Liver (tissue), 9 donors: Measurements from ENCODE around the gene NSMCE4A. TPM values are rescaled to one million over a fixed set of nuclear protein-coding genes. Genes with fewer than 3 reads are reported as not detected.
"Not testable (repeated sequence)": the region's sequence is repeated elsewhere in the genome, so short reads cannot be mapped to it uniquely, and the experiment has no call there.

Source experiments
- DNase-seq: peaks from one replicate; pipeline ENCODE4 v3.0.0-alpha.2; 2017; ENCODE audit warnings: low spot score
- H3K27ac ChIP-seq, 2 donors: one replicate each; pipeline ENCODE4 v1.7.0; 2013; ENCODE audit warnings: inconsistent platforms in 2 of 2, low read length in 2 of 2, control low read depth in 1 of 2, low read depth in 1 of 2, mild to moderate bottlenecking in 1 of 2
- H3K27me3 ChIP-seq, 4 donors: one replicate each; pipeline versions ENCODE4 v1.6.1 to v1.7.0; 2013; ENCODE audit warnings: low read length in 3 of 4, inconsistent platforms in 1 of 4, mild to moderate bottlenecking in 1 of 4, moderate library complexity in 1 of 4; ENCODE audit not compliant: control insufficient read depth in 4 of 4, insufficient read depth in 4 of 4
- H3K36me3 ChIP-seq, 4 donors: one replicate each; pipeline versions ENCODE4 v1.6.1 to v1.7.0; 2013; ENCODE audit warnings: low read length in 3 of 4, mild to moderate bottlenecking in 3 of 4, low read depth in 1 of 4, moderate library complexity in 1 of 4; ENCODE audit not compliant: control insufficient read depth in 4 of 4, insufficient read depth in 3 of 4
- H3K4me1 ChIP-seq, 4 donors: one replicate each; pipeline versions ENCODE4 v1.6.1 to v1.7.0; 2013; ENCODE audit warnings: low read length in 3 of 4, mild to moderate bottlenecking in 3 of 4, moderate library complexity in 1 of 4; ENCODE audit not compliant: control insufficient read depth in 4 of 4, insufficient read depth in 4 of 4
- H3K4me3 ChIP-seq, 3 donors: one replicate each; pipeline versions ENCODE4 v1.6.1 to v1.7.0; 2013; ENCODE audit warnings: low read length in 3 of 3, control low read depth in 1 of 3, low read depth in 1 of 3, mild to moderate bottlenecking in 1 of 3
- H3K9ac ChIP-seq, 2 donors: one replicate each; pipeline ENCODE4 v1.7.0; 2013; ENCODE audit warnings: low read length in 2 of 2, mild to moderate bottlenecking in 2 of 2, moderate library complexity in 2 of 2, control low read depth in 1 of 2, low read depth in 1 of 2
- H3K9me3 ChIP-seq, 4 donors: one replicate each; pipeline versions ENCODE4 v1.6.1 to v1.7.0; 2013; ENCODE audit warnings: low read length in 3 of 4; ENCODE audit not compliant: control insufficient read depth in 4 of 4
- EGR1 ChIP-seq, 2 donors: IDR thresholded peaks; 2 replicates each; pipeline ENCODE4 v1.6.1; 2016 to 2018; ENCODE audit warnings: antibody characterized with exemption in 2 of 2, low read depth in 2 of 2
- FOXA1 ChIP-seq: IDR thresholded peaks from 2 replicates; pipeline ENCODE4 v1.6.1; 2016; ENCODE audit warnings: antibody characterized with exemption
- FOXA2 ChIP-seq: IDR thresholded peaks from 2 replicates; pipeline ENCODE4 v1.6.1; 2016; ENCODE audit warnings: antibody characterized with exemption
- GABPA ChIP-seq, 2 donors: IDR thresholded peaks in 1 of 2; conservative IDR thresholded peaks in 1 of 2; 2 replicates each; pipeline ENCODE4 v1.6.1; 2016; ENCODE audit warnings: antibody characterized with exemption in 2 of 2, mild to moderate bottlenecking in 1 of 2, moderate library complexity in 1 of 2
- HNF4A ChIP-seq, 2 donors: conservative IDR thresholded peaks; 2 replicates each; pipeline ENCODE4 v1.6.1; 2016; ENCODE audit warnings: antibody characterized with exemption in 2 of 2, mild to moderate bottlenecking in 2 of 2
- HNF4G ChIP-seq: IDR thresholded peaks from 2 replicates; pipeline ENCODE4 v1.6.1; 2016; ENCODE audit warnings: antibody characterized with exemption
- JUND ChIP-seq, 2 donors: IDR thresholded peaks; 2 replicates each; pipeline ENCODE4 v1.6.1; 2016; ENCODE audit warnings: antibody characterized with exemption in 2 of 2
- NR2F2 ChIP-seq: IDR thresholded peaks from 2 replicates; pipeline ENCODE4 v1.6.1; 2016; ENCODE audit warnings: antibody characterized with exemption
- RAD21 ChIP-seq, 2 donors: IDR thresholded peaks; 2 replicates each; pipeline ENCODE4 v1.6.1; 2016; ENCODE audit warnings: antibody characterized with exemption in 2 of 2, mild to moderate bottlenecking in 2 of 2
- RXRA ChIP-seq, 2 donors: IDR thresholded peaks; 2 replicates each; pipeline ENCODE4 v1.6.1; 2017 to 2018; ENCODE audit warnings: antibody characterized with exemption in 2 of 2, mild to moderate bottlenecking in 1 of 2
- SP1 ChIP-seq: IDR thresholded peaks from 2 replicates; pipeline ENCODE4 v1.6.1; 2018; ENCODE audit warnings: antibody characterized with exemption, mild to moderate bottlenecking
- TAF1 ChIP-seq: conservative IDR thresholded peaks from 2 replicates; pipeline ENCODE4 v1.6.1; 2016; ENCODE audit warnings: antibody characterized with exemption, mild to moderate bottlenecking
- YY1 ChIP-seq: IDR thresholded peaks from 2 replicates; pipeline ENCODE4 v1.6.1; 2016; ENCODE audit warnings: antibody characterized with exemption, mild to moderate bottlenecking
- WGBS: extraction: QIAGEN DNeasy Blood & Tissue Kit; methylation state at CpG from one replicate; pipeline ENCODE4 v1.1.7; 2013; 5-methylcytosine and 5-hydroxymethylcytosine counted together
- polyA plus RNA-seq, 2 donors: library from polyadenylated mRNA; stranded (reverse) in 1 of 2; unstranded in 1 of 2; fragments of 200-250 nt in 1 of 2; fragments of >200 nt in 1 of 2; fragmentation: Nextera tagmentation in 1 of 2; extraction: Ambion mirVana in 1 of 2; gene quantifications; one replicate each; pipeline versions ENCODE4 v1.2.1 to v1.2.3, GENCODE V29; 2013 to 2015
- total RNA-seq, 2 donors: library from RNA; depleted of rRNA; stranded (reverse); fragments of >200 nt; gene quantifications; one replicate each; pipeline ENCODE4 v1.2.3, GENCODE V29; 2014
- TF ChIP-seq, protein P1 (sequence below): IDR thresholded peaks from 2 replicates; pipeline ENCODE4 v1.6.1; 2016; ENCODE audit warnings: antibody characterized with exemption, mild to moderate bottlenecking
- TF ChIP-seq, protein P2 (sequence below): IDR thresholded peaks from 2 replicates; pipeline ENCODE4 v1.6.1; 2016; ENCODE audit warnings: antibody characterized with exemption
- TF ChIP-seq, protein P3 (sequence below): IDR thresholded peaks from 2 replicates; pipeline ENCODE4 v1.6.1; 2016; ENCODE audit warnings: antibody characterized with exemption
- TF ChIP-seq, protein P4 (sequence below): IDR thresholded peaks from 2 replicates; pipeline ENCODE4 v1.6.1; 2016; ENCODE audit warnings: antibody characterized with exemption
- TF ChIP-seq, protein P5 (sequence below): fragments of 150-350 bp; IDR thresholded peaks from 2 replicates; pipeline ENCODE4 v1.5.1; 2017; ENCODE audit warnings: improper control_type of control experiment, low read depth, low read length; ENCODE audit not compliant: missing input control
- donor health status: healthy.
- donor health status: healthy.
- donor health status: healthy.
- donor health status: healthy.
- donor health status: healthy.

The NSMCE4A gene
- total and polyA plus RNA-seq, 4 donors: 16.8 to 46.5 (median 30.8) TPM

DNA sequence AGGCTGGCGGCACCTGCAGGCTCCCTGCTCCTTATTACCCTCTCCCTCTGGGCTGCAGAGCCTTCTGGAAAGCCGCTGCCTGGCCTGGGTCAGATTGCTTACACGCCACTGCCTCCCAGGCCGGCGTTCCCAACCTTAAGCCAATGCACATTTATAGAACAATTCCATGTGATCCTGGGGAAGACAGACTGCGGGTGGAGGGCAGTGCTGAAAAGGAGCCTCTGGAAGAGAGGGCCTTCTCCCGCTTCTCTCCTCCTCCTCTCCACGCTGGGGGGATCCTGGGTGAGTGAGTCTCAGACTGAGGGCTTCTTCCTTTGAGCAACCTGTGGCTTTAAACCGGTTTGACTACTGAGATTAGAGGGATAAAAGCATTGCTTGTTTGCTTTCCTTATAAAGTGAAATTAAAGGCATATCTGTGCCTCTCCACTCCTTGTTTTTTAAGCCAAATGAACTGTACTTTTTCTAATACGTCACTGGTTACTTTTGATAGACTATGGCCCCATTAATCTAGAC lies 19.5 kb upstream of the NSMCE4A start:
- Histone ChIP-seq H3K9me3 (no peaks in the 10 kb centered on the region), H3K36me3 (no peaks in the 10 kb centered on the region), H3K9ac (no peak overlapping the region), H3K4me3 (no peak overlapping the region), H3K27me3 (no peaks in the 10 kb centered on the region), H3K27ac (no peak overlapping the region), H3K4me1 (peaks cover 0 to 8% (median 2%) of the 10 kb centered on the region in 4 donors)
- WGBS: 73% methylated on average over 10 of the region's 10 CpGs
- TF ChIP-seq YY1 (no peak), GABPA (IDR thresholded peaks at IDR 0.05 in 1 of 2, conservative IDR thresholded peaks at IDR 0.05 in 1 of 2) (no peak), SP1 (no peak), RXRA (IDR thresholded peaks at IDR 0.05) (no peak), FOXA1 (no peak), NR2F2 (no peak), EGR1 (IDR thresholded peaks at IDR 0.05; ENCODE audit: low read depth in 2 of 2) (no peak), TAF1 (no peak), HNF4A (conservative IDR thresholded peaks at IDR 0.05) (no peak), JUND (IDR thresholded peaks at IDR 0.05) (no peak), FOXA2 (no peak), HNF4G (no peak), RAD21 (IDR thresholded peaks at IDR 0.05) (no peak)
- TF ChIP-seq, protein P1, sequence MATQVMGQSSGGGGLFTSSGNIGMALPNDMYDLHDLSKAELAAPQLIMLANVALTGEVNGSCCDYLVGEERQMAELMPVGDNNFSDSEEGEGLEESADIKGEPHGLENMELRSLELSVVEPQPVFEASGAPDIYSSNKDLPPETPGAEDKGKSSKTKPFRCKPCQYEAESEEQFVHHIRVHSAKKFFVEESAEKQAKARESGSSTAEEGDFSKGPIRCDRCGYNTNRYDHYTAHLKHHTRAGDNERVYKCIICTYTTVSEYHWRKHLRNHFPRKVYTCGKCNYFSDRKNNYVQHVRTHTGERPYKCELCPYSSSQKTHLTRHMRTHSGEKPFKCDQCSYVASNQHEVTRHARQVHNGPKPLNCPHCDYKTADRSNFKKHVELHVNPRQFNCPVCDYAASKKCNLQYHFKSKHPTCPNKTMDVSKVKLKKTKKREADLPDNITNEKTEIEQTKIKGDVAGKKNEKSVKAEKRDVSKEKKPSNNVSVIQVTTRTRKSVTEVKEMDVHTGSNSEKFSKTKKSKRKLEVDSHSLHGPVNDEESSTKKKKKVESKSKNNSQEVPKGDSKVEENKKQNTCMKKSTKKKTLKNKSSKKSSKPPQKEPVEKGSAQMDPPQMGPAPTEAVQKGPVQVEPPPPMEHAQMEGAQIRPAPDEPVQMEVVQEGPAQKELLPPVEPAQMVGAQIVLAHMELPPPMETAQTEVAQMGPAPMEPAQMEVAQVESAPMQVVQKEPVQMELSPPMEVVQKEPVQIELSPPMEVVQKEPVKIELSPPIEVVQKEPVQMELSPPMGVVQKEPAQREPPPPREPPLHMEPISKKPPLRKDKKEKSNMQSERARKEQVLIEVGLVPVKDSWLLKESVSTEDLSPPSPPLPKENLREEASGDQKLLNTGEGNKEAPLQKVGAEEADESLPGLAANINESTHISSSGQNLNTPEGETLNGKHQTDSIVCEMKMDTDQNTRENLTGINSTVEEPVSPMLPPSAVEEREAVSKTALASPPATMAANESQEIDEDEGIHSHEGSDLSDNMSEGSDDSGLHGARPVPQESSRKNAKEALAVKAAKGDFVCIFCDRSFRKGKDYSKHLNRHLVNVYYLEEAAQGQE: no peak
- TF ChIP-seq, protein P2, sequence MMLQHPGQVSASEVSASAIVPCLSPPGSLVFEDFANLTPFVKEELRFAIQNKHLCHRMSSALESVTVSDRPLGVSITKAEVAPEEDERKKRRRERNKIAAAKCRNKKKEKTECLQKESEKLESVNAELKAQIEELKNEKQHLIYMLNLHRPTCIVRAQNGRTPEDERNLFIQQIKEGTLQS: no peak
- TF ChIP-seq, protein P3, sequence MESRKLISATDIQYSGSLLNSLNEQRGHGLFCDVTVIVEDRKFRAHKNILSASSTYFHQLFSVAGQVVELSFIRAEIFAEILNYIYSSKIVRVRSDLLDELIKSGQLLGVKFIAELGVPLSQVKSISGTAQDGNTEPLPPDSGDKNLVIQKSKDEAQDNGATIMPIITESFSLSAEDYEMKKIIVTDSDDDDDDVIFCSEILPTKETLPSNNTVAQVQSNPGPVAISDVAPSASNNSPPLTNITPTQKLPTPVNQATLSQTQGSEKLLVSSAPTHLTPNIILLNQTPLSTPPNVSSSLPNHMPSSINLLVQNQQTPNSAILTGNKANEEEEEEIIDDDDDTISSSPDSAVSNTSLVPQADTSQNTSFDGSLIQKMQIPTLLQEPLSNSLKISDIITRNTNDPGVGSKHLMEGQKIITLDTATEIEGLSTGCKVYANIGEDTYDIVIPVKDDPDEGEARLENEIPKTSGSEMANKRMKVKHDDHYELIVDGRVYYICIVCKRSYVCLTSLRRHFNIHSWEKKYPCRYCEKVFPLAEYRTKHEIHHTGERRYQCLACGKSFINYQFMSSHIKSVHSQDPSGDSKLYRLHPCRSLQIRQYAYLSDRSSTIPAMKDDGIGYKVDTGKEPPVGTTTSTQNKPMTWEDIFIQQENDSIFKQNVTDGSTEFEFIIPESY: no peak
- TF ChIP-seq, protein P4, sequence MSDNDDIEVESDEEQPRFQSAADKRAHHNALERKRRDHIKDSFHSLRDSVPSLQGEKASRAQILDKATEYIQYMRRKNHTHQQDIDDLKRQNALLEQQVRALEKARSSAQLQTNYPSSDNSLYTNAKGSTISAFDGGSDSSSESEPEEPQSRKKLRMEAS: no peak
- TF ChIP-seq, protein P5, sequence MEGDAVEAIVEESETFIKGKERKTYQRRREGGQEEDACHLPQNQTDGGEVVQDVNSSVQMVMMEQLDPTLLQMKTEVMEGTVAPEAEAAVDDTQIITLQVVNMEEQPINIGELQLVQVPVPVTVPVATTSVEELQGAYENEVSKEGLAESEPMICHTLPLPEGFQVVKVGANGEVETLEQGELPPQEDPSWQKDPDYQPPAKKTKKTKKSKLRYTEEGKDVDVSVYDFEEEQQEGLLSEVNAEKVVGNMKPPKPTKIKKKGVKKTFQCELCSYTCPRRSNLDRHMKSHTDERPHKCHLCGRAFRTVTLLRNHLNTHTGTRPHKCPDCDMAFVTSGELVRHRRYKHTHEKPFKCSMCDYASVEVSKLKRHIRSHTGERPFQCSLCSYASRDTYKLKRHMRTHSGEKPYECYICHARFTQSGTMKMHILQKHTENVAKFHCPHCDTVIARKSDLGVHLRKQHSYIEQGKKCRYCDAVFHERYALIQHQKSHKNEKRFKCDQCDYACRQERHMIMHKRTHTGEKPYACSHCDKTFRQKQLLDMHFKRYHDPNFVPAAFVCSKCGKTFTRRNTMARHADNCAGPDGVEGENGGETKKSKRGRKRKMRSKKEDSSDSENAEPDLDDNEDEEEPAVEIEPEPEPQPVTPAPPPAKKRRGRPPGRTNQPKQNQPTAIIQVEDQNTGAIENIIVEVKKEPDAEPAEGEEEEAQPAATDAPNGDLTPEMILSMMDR: no peak
- DNase-seq: no peak

DNA sequence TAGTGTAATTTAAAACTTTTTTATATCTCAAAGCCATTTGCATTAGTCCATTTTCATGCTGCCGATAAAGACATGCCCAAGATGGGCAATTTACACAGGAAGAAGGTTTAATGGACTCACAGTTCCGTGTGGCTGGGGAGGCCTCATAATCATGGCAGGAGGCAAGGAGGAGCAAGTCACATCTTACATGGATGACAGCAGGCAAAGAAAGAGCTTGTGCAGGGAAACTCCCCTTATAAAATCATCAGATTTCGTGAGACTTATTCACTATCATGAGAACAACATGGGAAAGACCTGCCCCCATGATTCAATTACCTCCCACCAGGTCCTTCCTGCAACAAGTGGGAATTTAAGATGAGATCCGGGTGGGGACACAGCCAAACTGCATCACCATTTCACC lies 16.7 kb upstream of the NSMCE4A start:
- not testable (repeated sequence) for H3K9ac ChIP-seq, DNase-seq, H3K36me3 ChIP-seq, H3K9me3 ChIP-seq, H3K4me3 ChIP-seq, H3K27ac ChIP-seq, H3K4me1 ChIP-seq, H3K27me3 ChIP-seq
- 95% methylated on average over 4 of the region's 4 CpGs for WGBS
